ENCODE data around the gene ASB5. TPM values are rescaled to one million over a fixed set of nuclear protein-coding genes. Genes with fewer than 3 reads are reported as not detected.

The ASB5 gene
- total RNA-seq, 1 experiment from 2014 or later: not detected

GRCh38 chr4:176259330-176260090 lies 9.5 kb downstream of the ASB5 start (continued):
- TF ChIP-seq, protein P1, sequence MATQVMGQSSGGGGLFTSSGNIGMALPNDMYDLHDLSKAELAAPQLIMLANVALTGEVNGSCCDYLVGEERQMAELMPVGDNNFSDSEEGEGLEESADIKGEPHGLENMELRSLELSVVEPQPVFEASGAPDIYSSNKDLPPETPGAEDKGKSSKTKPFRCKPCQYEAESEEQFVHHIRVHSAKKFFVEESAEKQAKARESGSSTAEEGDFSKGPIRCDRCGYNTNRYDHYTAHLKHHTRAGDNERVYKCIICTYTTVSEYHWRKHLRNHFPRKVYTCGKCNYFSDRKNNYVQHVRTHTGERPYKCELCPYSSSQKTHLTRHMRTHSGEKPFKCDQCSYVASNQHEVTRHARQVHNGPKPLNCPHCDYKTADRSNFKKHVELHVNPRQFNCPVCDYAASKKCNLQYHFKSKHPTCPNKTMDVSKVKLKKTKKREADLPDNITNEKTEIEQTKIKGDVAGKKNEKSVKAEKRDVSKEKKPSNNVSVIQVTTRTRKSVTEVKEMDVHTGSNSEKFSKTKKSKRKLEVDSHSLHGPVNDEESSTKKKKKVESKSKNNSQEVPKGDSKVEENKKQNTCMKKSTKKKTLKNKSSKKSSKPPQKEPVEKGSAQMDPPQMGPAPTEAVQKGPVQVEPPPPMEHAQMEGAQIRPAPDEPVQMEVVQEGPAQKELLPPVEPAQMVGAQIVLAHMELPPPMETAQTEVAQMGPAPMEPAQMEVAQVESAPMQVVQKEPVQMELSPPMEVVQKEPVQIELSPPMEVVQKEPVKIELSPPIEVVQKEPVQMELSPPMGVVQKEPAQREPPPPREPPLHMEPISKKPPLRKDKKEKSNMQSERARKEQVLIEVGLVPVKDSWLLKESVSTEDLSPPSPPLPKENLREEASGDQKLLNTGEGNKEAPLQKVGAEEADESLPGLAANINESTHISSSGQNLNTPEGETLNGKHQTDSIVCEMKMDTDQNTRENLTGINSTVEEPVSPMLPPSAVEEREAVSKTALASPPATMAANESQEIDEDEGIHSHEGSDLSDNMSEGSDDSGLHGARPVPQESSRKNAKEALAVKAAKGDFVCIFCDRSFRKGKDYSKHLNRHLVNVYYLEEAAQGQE (IDR thresholded peaks at IDR 0.05; ENCODE audit: low read depth): no peak

GRCh38 chr4:176258135-176258534 lies 10.9 kb downstream of the ASB5 start:
- Histone ChIP-seq H3K27ac (ENCODE audit: low read depth, low read length) (no peak overlapping the region), H3K79me2 (ENCODE audit: insufficient read depth, low read length) (no peaks in the 10 kb centered on the region), H3K9me3 (ENCODE audit: control insufficient read depth in 1 of 2, insufficient read depth in 1 of 2, low read depth in 1 of 2, low read length in 2 of 2) (no peaks in the 10 kb centered on the region), H3K4me1 (ENCODE audit: control insufficient read depth in 1 of 2, insufficient read depth in 2 of 2, low read length in 2 of 2) (no peaks in the 10 kb centered on the region), H3K4me3 (replicated peaks in 1 of 2; ENCODE audit: low read depth in 1 of 2, low read length in 2 of 2) (no peak overlapping the region), H3K27me3 (ENCODE audit: insufficient read depth, low read length) (no peaks in the 10 kb centered on the region), H4K20me1 (ENCODE audit: insufficient read depth) (no peaks in the 10 kb centered on the region), H3K4me2 (ENCODE audit: low read length) (no peak overlapping the region), H3K9ac (ENCODE audit: low read length) (no peak overlapping the region), H3K9me2 (ENCODE audit: insufficient read depth) (no peaks in the 10 kb centered on the region), H3K36me3 (ENCODE audit: control insufficient read depth in 1 of 2, insufficient read depth in 2 of 2, low read length in 2 of 2) (no peaks in the 10 kb centered on the region), H2AFZ (ENCODE audit: low read depth, low read length, poor library complexity, severe bottlenecking) (no peak overlapping the region)
- POLR2A ChIA-PET: no interaction called here
- intact Hi-C loops (cut with micrococcal nuclease): no loop called here
- DNase-seq (ENCODE audit: low read depth, low spot score) (no peak), ATAC-seq (no peak)
- RAD21 ChIA-PET (ENCODE audit: low non-redundant PET in 1 of 2, low total read pairs in 2 of 2, uncharacterized antibody in 2 of 2, unreplicated experiment in 2 of 2): no interaction called here
- CTCF ChIA-PET: no interaction called here
- no TSS peak for BruUV-seq (replicated peaks)
- TF ChIP-seq CBX3 (IDR thresholded peaks at IDR 0.05; ENCODE audit: low read depth) (no peak), POLR2AphosphoS5 (IDR thresholded peaks at IDR 0.05; ENCODE audit: low read depth, low read length) (no peak), SRF (IDR thresholded peaks at IDR 0.05; ENCODE audit: low read depth) (no peak), CTCF (IDR thresholded peaks at IDR 0.05 in 2 of 3, conservative IDR thresholded peaks at IDR 0.05 in 1 of 3; ENCODE audit: borderline replicate concordance in 1 of 3, insufficient read depth in 1 of 3, low read depth in 2 of 3, low read length in 2 of 3) (no peak), POLR2A (IDR thresholded peaks at IDR 0.05; ENCODE audit: borderline replicate concordance, extremely low read depth, insufficient read depth, insufficient read length) (no peak), RAD21 (IDR thresholded peaks at IDR 0.05; ENCODE audit: low read depth) (no peak), SIN3A (IDR thresholded peaks at IDR 0.05; ENCODE audit: low read depth) (no peak), SP1 (IDR thresholded peaks at IDR 0.05; ENCODE audit: low read depth) (no peak), ZNF274 (IDR thresholded peaks at IDR 0.05; ENCODE audit: low read depth, low read length) (no peak)
- TF ChIP-seq, protein P1 (IDR thresholded peaks at IDR 0.05; ENCODE audit: low read depth): no peak
- TF ChIP-seq, protein P2, sequence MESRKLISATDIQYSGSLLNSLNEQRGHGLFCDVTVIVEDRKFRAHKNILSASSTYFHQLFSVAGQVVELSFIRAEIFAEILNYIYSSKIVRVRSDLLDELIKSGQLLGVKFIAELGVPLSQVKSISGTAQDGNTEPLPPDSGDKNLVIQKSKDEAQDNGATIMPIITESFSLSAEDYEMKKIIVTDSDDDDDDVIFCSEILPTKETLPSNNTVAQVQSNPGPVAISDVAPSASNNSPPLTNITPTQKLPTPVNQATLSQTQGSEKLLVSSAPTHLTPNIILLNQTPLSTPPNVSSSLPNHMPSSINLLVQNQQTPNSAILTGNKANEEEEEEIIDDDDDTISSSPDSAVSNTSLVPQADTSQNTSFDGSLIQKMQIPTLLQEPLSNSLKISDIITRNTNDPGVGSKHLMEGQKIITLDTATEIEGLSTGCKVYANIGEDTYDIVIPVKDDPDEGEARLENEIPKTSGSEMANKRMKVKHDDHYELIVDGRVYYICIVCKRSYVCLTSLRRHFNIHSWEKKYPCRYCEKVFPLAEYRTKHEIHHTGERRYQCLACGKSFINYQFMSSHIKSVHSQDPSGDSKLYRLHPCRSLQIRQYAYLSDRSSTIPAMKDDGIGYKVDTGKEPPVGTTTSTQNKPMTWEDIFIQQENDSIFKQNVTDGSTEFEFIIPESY (IDR thresholded peaks at IDR 0.05; ENCODE audit: extremely low read depth, insufficient replicate concordance, low read length): no peak
- TF ChIP-seq, protein P3, sequence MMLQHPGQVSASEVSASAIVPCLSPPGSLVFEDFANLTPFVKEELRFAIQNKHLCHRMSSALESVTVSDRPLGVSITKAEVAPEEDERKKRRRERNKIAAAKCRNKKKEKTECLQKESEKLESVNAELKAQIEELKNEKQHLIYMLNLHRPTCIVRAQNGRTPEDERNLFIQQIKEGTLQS (IDR thresholded peaks at IDR 0.05): no peak
